Measurements from ENCODE around the gene GCN1.
A peak's percentile ranks its signal among the peaks of the same experiment; 100 is the strongest.

The GCN1 gene

GRCh38 chr12:120181991-120182631 is 12.4 kb downstream of the GCN1 start:
- peak; percentile 22 for DNase-seq

- no peak for DNase-seq
These were observed 13.5 kb downstream of the GCN1 start for GRCh38 chr12:120180975-120181374.

GRCh38 chr12:120175537-120175936 is 19.0 kb downstream of the GCN1 start:
- no peak for DNase-seq

GRCh38 chr12:120175062-120175461 is 19.5 kb downstream of the GCN1 start:
- DNase-seq, result no peak

GRCh38 chr12:120172053-120172452 is 22.5 kb downstream of the GCN1 start:
- no peak for DNase-seq

DNA sequence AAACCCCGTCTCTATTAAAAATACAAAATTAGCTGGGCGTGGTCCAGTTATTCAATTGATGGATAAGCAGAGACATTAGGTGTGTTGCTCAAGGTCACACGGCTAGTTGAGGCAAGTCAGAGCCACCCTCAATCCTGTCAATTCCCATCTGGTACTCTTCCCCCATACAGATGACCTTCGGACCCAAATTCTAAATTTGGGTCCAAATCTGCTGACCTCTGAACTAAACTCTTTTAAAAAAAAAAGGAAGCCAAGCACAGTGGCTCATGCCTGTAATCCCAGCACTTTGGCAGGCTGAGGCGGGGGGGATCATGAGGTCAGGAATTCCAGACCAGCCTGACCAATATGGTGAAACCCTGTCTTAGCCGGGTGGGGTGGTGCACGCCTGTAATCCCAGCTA is 23.9 kb downstream of the GCN1 start:
- no peak for DNase-seq

DNA sequence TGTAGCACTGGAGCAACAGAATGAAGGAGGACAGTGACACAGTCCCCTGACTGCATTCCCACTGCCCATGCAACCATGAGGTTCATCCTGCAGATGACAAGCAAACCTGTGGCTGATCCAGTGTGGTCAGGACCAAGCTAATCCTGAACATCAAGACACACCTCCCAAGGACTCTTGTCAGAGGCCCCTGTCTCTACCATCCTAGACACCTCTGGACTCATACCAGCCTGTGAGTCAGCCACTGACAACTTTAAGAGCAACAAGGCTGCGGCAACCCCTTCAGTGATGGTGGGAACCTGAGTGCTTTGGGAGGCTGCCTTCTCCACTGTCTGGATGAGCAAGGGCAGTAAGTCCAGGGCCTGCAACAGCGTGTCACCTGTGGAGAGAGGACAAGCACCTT is 24.6 kb downstream of the GCN1 start:
- no peak for DNase-seq

- no peak for DNase-seq
These were observed 26.2 kb downstream of the GCN1 start for GRCh38 chr12:120168337-120168736.

GRCh38 chr12:120167529-120168095 is 26.9 kb downstream of the GCN1 start:
- DNase-seq, result no peak

- DNase-seq, result no peak
These were observed 30.2 kb downstream of the GCN1 start for GRCh38 chr12:120164293-120164692.

DNA sequence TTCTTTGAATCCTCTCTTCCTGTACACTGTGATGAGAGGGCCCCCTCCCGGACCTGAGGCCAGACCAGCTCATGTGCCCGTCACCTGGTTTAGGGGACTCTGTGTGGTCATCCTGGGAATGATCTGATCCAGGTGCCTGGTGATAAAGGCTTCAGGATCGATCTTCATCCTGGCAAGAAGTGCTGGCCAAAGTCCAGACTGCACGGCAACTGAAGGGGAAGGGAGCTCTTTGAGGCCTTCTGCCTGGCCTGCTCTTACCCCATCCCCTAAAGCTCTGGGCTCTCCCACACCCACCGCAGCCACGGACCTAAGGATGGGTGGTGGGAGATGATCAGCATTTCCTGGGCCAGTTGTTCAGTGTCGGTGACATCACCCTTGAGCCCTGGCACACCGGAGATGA is 31.8 kb downstream of the GCN1 start:
- no peak for DNase-seq

- DNase-seq, result no peak
These were observed 32.7 kb downstream of the GCN1 start for GRCh38 chr12:120161852-120162251.

GRCh38 chr12:120159509-120160237 is 34.8 kb downstream of the GCN1 start:
- no peak for DNase-seq

- DNase-seq, result no peak
These were observed 36.2 kb downstream of the GCN1 start for GRCh38 chr12:120158351-120158750.

- no peak for DNase-seq
These were observed 36.8 kb downstream of the GCN1 start for GRCh38 chr12:120157678-120158077.

GRCh38 chr12:120156315-120157259 is 37.9 kb downstream of the GCN1 start:
- DNase-seq, result no peak

DNA sequence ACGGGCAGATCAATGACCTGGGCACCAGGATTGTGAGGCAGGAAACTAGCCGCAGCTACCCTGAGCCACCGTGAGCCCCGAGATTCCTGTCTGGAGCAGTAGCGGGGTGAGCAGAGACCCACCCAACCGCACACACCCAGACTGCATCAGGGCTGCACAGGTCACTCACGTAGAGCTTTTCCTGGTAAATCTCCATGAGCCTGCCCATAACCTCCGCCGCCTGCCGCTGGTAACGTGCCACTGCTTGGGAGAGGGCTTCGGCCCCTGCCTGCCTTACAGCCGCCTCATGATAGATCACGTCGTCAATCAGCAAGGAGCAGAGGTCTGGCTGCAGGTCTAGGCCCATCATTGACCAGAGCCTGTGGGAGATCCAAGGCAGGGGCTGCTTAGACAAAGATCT is 39.4 kb downstream of the GCN1 start:
- no peak for DNase-seq

DNA sequence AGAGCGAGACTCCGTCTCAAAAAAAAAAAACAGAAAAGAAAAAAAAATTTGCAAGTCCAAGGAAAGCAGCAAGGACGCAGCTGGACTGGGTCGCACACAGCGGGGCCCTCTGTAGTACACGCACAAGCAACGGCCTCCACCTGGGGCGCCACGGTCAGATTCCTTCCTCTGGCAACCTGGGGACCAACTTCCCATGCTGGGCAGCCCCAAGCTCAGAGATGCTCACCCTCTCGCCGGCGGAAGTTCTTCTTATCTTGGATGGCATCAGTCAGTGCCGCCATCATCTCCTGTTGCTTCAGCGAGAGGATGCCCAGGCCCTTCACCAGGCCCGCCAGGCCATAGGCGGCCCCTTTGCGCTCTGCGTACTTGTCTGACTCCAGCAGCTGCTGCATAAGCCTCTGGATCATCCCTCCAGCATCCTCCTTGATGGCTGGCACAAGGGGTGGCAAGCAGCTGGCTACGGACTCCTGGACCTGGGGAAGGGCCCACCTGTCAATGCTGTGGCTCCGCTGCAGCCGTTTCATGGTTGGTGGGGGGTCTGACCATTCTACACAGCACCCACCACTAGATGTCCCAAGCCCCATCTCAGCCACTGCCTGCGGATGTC is 43.5 kb downstream of the GCN1 start:
- no peak for DNase-seq

GRCh38 chr12:120148011-120148410 is 46.5 kb downstream of the GCN1 start:
- DNase-seq, result no peak

DNA sequence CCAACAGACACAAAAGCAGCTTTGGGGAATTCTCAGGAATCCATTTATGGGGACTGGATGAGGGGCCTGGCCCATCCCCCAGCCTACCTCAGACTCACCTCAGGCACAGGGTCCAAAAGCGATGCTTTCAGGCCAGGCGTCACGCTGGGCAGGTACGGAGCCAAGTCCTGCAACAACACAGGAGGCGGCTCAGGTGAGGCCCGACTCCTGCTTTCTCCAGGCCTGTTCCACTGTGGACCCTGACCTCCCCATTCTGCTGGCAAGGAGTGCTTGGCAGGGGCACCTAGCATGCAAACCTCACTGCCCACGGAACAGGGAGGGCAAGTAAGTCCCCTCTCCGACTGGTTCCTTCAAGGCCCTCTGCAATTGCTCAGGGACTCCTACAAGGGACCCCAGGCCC is 49.4 kb downstream of the GCN1 start:
- no peak for DNase-seq

- DNase-seq, result no peak
These were observed 50.3 kb downstream of the GCN1 start for GRCh38 chr12:120144215-120144614.

DNA sequence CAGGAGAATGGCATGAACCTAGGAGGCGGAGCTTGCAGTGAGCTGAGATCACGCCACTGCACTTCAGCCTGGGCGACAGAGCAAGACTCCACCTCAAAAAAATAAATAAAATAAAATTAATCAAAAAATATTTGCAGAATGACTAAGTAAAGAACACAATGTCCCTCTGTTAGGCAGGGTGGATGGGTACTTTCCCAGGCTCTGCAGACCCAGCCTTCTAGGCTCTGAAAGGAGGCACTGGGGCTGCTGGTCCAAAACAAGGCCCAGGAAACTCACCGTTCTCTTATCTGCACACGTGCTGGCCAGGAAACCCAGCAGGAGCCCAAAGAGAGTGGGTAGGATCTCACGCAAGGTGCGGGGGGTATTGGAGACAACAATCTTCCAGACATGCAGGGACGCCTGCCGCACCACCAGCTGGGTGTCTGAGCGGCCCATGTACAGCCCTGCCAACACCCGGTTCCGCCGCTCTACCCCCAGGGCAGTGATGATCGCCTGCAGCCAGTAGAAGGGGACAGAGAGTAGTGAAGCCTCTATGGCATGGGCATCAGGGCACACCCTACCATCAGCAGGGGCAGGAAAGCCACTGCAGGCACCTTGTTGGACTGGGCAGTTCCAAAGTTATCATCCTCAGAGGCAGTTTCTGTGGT is 52.2 kb downstream of the GCN1 start:
- DNase-seq, result no peak

All from DMS53 (cell line).